ENCODE data around the gene HSD11B2. TPM values are rescaled to one million over a fixed set of nuclear protein-coding genes. Genes with fewer than 3 reads are reported as not detected.

The HSD11B2 gene
- total RNA-seq, 2 experiments from 2014 or later, result not detected

DNA sequence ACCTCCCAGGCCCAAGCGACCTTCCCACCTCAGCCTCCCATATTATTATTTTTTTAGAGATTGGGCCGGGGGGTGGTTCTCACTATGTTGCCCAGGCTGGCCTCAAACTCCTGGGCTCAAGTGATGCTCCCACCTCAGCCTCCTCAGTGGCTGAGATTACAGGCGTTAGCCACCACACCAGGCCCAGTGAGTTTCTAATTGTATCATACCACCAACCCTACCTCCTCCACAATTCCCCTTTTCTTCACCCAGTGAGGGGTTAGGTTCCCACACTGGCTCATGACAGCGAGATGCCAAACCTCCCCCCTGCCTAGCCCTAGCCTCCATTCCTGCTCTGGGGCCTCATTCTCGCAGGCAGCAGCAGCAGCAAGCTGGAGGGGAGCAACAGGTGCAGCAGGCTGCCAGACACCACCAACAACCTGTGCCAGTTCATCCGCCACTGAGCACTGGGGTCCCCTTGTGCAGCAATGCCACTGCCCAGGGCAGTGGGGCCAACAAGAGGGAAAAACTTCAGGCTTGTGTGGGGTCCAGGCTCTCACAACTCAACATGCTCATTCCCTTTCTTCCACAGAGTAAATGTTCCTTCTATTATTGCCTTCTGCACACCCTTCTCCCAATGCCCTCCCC lies 41.0 kb downstream of the HSD11B2 start:
- Histone ChIP-seq H3K79me2 (ENCODE audit: insufficient read depth, low read depth, low read length) (peaks cover 15% of the 10 kb centered on the region), H3K9me3 (ENCODE audit: low read length) (no peaks in the 10 kb centered on the region), H3K36me3 (ENCODE audit: insufficient read depth, low read length) (no peaks in the 10 kb centered on the region), H3K4me3 (ENCODE audit: low read depth, low read length, poor library complexity, severe bottlenecking) (no peak overlapping the region), H3K4me2 (ENCODE audit: low read length) (no peak overlapping the region), H3K27ac (ENCODE audit: low read depth, low read length, poor library complexity, severe bottlenecking) (no peak overlapping the region), H4K20me1 (ENCODE audit: insufficient read depth, low read length) (no peaks in the 10 kb centered on the region; the same call in 1 of the 2 replicates), H2AFZ (ENCODE audit: low read length) (no peak overlapping the region), H3K4me1 (ENCODE audit: insufficient read depth, low read length, poor library complexity, severe bottlenecking) (peaks cover 10% of the 10 kb centered on the region), H3K9me2 (ENCODE audit: insufficient read depth, low read length) (no peaks in the 10 kb centered on the region)
- no peak for TF ChIP-seq EZH2phosphoT487 (IDR thresholded peaks at IDR 0.05; ENCODE audit: borderline replicate concordance, low read depth, low read length)
- TF ChIP-seq, protein P1, sequence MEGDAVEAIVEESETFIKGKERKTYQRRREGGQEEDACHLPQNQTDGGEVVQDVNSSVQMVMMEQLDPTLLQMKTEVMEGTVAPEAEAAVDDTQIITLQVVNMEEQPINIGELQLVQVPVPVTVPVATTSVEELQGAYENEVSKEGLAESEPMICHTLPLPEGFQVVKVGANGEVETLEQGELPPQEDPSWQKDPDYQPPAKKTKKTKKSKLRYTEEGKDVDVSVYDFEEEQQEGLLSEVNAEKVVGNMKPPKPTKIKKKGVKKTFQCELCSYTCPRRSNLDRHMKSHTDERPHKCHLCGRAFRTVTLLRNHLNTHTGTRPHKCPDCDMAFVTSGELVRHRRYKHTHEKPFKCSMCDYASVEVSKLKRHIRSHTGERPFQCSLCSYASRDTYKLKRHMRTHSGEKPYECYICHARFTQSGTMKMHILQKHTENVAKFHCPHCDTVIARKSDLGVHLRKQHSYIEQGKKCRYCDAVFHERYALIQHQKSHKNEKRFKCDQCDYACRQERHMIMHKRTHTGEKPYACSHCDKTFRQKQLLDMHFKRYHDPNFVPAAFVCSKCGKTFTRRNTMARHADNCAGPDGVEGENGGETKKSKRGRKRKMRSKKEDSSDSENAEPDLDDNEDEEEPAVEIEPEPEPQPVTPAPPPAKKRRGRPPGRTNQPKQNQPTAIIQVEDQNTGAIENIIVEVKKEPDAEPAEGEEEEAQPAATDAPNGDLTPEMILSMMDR (conservative IDR thresholded peaks at IDR 0.05; ENCODE audit: low read length), result no peak
- ChIA-PET CTCF (ENCODE audit: unreplicated experiment) (no interaction called here), POLR2A (interaction anchor here (1.6 kb wide), 1 partner anchor 9 kb away, joined by 3 read pairs; the partner anchor contains the start of gene ATP6V0D1)
- no peak for DNase-seq (ENCODE audit: low spot score)
- intact Hi-C loops (cut with micrococcal nuclease; ENCODE audit: unreplicated experiment), result no loop called here
- no TSS peak for BruUV-seq (replicated peaks)

DNA sequence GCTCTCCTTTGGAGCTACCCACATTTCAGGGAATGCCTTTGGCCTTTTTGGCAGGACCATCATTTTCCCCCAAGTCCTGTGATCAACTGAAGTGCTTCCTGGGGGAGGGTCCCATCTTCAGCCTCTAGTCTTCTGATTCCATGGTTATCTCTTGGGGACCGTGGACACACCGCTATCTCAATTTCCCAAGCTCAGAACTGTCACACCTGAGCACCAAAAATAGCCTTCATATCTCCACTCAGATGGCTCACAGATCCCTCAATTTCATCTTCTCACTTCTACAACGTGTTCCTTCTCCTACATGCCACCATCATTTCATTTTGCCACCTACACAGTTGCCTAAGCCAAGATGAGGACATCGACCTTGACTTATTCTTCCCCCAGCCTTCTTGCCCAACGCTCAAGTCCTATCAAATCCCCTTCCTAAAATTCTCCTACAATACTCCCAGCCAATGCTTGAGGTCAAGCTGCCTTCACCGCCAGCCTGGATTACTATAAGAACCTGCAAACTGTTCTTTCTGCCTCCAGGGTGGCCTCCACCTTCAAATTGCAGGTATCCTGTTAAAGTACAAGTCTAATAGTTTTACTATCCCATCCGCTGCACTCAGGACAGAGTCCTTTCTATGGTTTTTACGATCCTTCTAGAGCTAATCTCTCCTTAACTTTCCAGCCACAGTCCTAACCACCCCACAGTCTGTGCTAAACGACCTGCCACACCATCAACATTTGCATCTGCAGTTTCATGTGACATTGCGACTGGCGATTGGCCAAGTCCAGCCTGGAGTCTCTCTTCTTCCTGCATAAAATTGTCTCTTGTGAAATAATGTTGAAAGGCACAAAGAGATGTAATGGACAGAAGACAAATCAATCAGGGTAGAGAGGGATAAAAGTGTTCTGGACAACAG lies 43.9 kb downstream of the HSD11B2 start:
- Histone ChIP-seq H3K4me2 (ENCODE audit: low read length) (no peak overlapping the region), H2AFZ (ENCODE audit: low read length) (no peak overlapping the region), H3K9me3 (ENCODE audit: low read length) (no peaks in the 10 kb centered on the region), H3K4me3 (ENCODE audit: low read depth, low read length, poor library complexity, severe bottlenecking) (no peak overlapping the region), H3K79me2 (ENCODE audit: insufficient read depth, low read depth, low read length) (peaks cover 39% of the 10 kb centered on the region), H3K36me3 (ENCODE audit: insufficient read depth, low read length) (no peaks in the 10 kb centered on the region), H3K27ac (ENCODE audit: low read depth, low read length, poor library complexity, severe bottlenecking) (no peak overlapping the region), H3K9me2 (ENCODE audit: insufficient read depth, low read length) (no peaks in the 10 kb centered on the region), H3K4me1 (ENCODE audit: insufficient read depth, low read length, poor library complexity, severe bottlenecking) (peaks cover 10% of the 10 kb centered on the region), H4K20me1 (ENCODE audit: insufficient read depth, low read length) (no peaks in the 10 kb centered on the region)
- POLR2A ChIA-PET, result interaction anchor here (0.6 to 1.2 kb wide), 2 partner anchors 15 to 257 kb away, joined by 3 read pairs; no protein-coding TSS in a partner anchor
- TSS peak; percentile 27 for BruUV-seq (replicated peaks)
- intact Hi-C loops (cut with micrococcal nuclease; ENCODE audit: unreplicated experiment), result no loop called here
- CTCF ChIA-PET (ENCODE audit: unreplicated experiment), result no interaction called here
- no peak for DNase-seq (ENCODE audit: low spot score)
- TF ChIP-seq, protein P1 (conservative IDR thresholded peaks at IDR 0.05; ENCODE audit: low read length), result no peak
- no peak for TF ChIP-seq EZH2phosphoT487 (IDR thresholded peaks at IDR 0.05; ENCODE audit: borderline replicate concordance, low read depth, low read length)

Measured in OCI-LY7 (cell line).